Neural crest cell (in vitro differentiated cells): ENCODE data around the gene SMTNL1. TPM values are rescaled to one million over a fixed set of nuclear protein-coding genes. Genes with fewer than 3 reads are reported as not detected.
A peak's percentile ranks its signal among the peaks of the same experiment; 100 is the strongest.

Experiments used
- DNase-seq: peaks from one replicate; pipeline ENCODE4 v3.0.0; 2021; ENCODE audit warnings: low read depth, mixed read lengths, low spot score
- H3K27ac Mint-ChIP-seq: one replicate; pipeline ENCODE4 v1.8.0; 2021; ENCODE audit warnings: mild to moderate bottlenecking, mixed read lengths; ENCODE audit not compliant: unreplicated experiment
- H3K27me3 Mint-ChIP-seq: 2 replicates; pipeline ENCODE4 v1.8.0; 2021; ENCODE audit warnings: low read depth, mild to moderate bottlenecking, mixed read lengths
- H3K36me3 Mint-ChIP-seq: 2 replicates; pipeline ENCODE4 v1.8.0; 2021; ENCODE audit warnings: low read depth, mild to moderate bottlenecking, mixed read lengths
- H3K4me1 Mint-ChIP-seq: 2 replicates; pipeline ENCODE4 v1.8.0; 2021; ENCODE audit warnings: mixed read lengths
- H3K4me3 Mint-ChIP-seq: one replicate; pipeline ENCODE4 v1.8.0; 2021; ENCODE audit warnings: mild to moderate bottlenecking, mixed read lengths
- H3K9me3 Mint-ChIP-seq: 2 replicates; pipeline ENCODE4 v1.8.0; 2021; ENCODE audit warnings: mixed read lengths
- total RNA-seq: library from RNA; stranded (reverse); gene quantifications from 2 replicates; pipeline ENCODE4 v1.2.1, GENCODE V29; 2021
- TF ChIP-seq, protein P1 (sequence below): fragments of 200-600 bp; sonication (generic); conservative IDR thresholded peaks from 2 replicates; pipeline ENCODE4 v1.5.0; 2021; ENCODE audit warnings: antibody characterized with exemption, mild to moderate bottlenecking

The SMTNL1 gene
- total RNA-seq, 1 donor from 2014 or later: not detected

DNA sequence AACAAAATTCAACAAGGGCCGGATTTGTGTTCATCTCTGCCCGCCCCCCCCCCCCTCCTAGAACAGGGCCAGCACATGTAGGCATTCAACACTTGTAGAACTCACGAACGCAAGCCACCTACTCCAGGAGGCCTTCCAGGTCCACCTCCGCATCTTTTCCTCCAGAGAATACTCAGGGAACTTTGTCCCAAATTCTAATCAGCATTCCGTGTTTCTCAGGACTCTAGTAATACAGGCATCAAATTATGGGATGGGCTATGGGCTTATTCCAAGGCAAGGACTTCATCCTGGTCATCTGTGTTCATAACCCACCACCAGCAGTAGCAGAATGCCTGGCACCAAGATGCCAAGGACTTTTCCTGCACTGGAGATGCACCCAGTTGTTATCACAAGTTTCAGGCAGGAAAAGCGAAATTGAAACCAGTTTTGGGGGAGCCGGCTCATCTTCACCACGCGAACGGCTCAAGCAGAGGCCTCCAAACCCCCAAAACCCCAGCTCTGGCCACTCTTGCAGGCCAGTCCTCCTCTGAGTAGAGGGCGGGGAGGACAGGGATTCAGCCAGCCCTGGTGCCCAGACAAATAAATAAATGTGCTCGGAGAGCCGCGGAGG lies 29.6 kb downstream of the SMTNL1 start:
- Mint-ChIP-seq H3K27me3 (no peaks in the 10 kb centered on the region), H3K9me3 (no peaks in the 10 kb centered on the region), H3K4me1 (peaks cover 51% of the 10 kb centered on the region), H3K36me3 (no peaks in the 10 kb centered on the region), H3K27ac (no peak overlapping the region), H3K4me3 (peak overlapping the region; percentile 92)
- TF ChIP-seq, protein P1, sequence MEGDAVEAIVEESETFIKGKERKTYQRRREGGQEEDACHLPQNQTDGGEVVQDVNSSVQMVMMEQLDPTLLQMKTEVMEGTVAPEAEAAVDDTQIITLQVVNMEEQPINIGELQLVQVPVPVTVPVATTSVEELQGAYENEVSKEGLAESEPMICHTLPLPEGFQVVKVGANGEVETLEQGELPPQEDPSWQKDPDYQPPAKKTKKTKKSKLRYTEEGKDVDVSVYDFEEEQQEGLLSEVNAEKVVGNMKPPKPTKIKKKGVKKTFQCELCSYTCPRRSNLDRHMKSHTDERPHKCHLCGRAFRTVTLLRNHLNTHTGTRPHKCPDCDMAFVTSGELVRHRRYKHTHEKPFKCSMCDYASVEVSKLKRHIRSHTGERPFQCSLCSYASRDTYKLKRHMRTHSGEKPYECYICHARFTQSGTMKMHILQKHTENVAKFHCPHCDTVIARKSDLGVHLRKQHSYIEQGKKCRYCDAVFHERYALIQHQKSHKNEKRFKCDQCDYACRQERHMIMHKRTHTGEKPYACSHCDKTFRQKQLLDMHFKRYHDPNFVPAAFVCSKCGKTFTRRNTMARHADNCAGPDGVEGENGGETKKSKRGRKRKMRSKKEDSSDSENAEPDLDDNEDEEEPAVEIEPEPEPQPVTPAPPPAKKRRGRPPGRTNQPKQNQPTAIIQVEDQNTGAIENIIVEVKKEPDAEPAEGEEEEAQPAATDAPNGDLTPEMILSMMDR: no peak
- no peak for DNase-seq

DNA sequence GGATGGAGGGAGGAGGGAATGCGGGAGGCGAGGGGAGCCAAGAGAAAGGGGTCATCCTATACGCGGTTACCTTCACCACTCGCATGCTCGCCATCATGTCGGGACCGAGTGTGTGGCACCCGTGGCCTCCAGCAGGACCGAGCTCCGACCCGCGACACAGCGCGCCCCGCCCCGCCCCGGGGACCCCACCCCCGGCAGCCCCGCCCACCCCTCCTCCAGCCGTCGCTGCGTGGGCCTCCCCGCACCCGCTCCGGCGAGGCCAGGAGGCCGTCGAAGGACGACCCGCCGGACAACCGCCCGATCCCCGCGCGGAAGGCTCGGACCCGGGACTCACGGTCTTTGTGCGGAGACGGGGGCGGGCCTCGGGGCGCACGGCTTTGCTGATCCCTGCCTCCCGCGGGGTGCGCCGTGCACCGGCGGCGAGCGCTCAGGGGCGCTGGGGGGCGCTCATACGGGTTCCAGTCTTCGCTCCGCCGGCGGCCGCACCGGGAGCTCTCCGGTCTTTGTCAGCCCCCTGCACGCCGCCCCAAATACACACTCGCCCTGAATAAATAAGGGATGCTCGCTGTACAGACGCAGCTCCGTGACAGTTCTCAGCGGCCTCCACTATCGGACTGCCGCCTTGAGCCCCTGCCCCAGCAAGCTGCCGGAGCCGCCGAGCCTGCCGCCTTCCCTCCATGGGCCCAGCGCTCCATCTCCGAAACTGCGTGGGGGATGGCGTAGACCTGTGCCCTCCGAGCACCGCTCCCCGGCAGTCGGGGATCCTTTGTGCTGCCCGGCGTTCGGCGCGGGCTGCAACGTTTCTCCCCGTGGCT lies 30.3 kb downstream of the SMTNL1 start, which contains the start of gene UBE2L6:
Gene UBE2L6 (minus strand): TSS at position 158 of the 815 bp plus-strand sequence. CDS start 61 bp downstream, at position 97.
- H3K27ac Mint-ChIP-seq: peak within 1 kb of the TSS; percentile 99
- no peaks in the 10 kb centered on the region for H3K27me3 Mint-ChIP-seq
- TF ChIP-seq, protein P1: no peak
- H3K36me3 Mint-ChIP-seq: no peaks in the 10 kb centered on the region
- peak within 1 kb of the TSS; percentile 99 for H3K4me3 Mint-ChIP-seq
- no peaks in the 10 kb centered on the region for H3K9me3 Mint-ChIP-seq
- peak; percentile 57 for DNase-seq
- peaks cover 49% of the 10 kb centered on the region for H3K4me1 Mint-ChIP-seq

- H3K27me3 Mint-ChIP-seq: no peaks in the 10 kb centered on the region
- H3K4me3 Mint-ChIP-seq: peak overlapping the region; percentile 99
- TF ChIP-seq, protein P1: peak; percentile 98
- H3K27ac Mint-ChIP-seq: peak overlapping the region; percentile 99
- peak; percentile 95 for DNase-seq
- no peaks in the 10 kb centered on the region for H3K36me3 Mint-ChIP-seq
- no peaks in the 10 kb centered on the region for H3K9me3 Mint-ChIP-seq
- H3K4me1 Mint-ChIP-seq: peaks cover 49% of the 10 kb centered on the region
Observed at GRCh38 chr11:57568330-57568766, 31.0 kb downstream of the SMTNL1 start.

- no peak overlapping the region for H3K4me3 Mint-ChIP-seq
- TF ChIP-seq, protein P1: no peak
- H3K9me3 Mint-ChIP-seq: no peaks in the 10 kb centered on the region
- peaks cover 41% of the 10 kb centered on the region for H3K4me1 Mint-ChIP-seq
- DNase-seq: no peak
- H3K27me3 Mint-ChIP-seq: no peaks in the 10 kb centered on the region
- no peaks in the 10 kb centered on the region for H3K36me3 Mint-ChIP-seq
- no peak overlapping the region for H3K27ac Mint-ChIP-seq
Observed at GRCh38 chr11:57571606-57572005, 34.2 kb downstream of the SMTNL1 start.

DNA sequence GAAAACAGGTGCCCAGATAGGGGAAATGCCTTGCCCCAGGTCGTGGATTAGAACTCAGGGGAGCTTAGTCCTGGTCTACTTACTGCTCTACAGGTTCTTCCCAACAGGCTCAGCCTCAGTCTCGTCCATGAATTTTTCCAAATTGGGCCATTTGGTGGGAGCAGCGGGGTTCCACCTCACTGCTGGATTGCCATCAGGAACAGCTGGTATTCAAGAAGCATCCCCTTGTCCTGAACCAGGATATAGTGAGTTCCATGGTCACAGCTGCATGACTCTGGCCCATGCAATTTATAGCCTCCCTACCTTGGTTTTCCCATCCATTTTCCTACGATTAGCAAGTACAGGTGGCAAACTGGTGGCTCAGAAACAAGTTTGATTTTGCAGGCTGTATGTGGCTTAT lies 36.7 kb downstream of the SMTNL1 start:
- H3K4me1 Mint-ChIP-seq: peaks cover 27% of the 10 kb centered on the region
- H3K4me3 Mint-ChIP-seq: no peak overlapping the region
- no peak for DNase-seq
- no peaks in the 10 kb centered on the region for H3K27me3 Mint-ChIP-seq
- H3K27ac Mint-ChIP-seq: no peak overlapping the region
- no peaks in the 10 kb centered on the region for H3K36me3 Mint-ChIP-seq
- TF ChIP-seq, protein P1: no peak
- H3K9me3 Mint-ChIP-seq: no peaks in the 10 kb centered on the region
